Panc1 (cell line): Measurements from ENCODE around the gene OPA3. TPM values are rescaled to one million over a fixed set of nuclear protein-coding genes. Genes with fewer than 3 reads are reported as not detected.

ENCODE experiments used
- ATAC-seq: fragments of 200-7000 bp; cut with Tn5 transposase; 2 replicates; pipeline ENCODE4 v1.9.1; 2020; ENCODE audit warnings: mild to moderate bottlenecking, moderate library complexity
- BruUV-seq: library from RNA; stranded (reverse); fragments of 400-500 nt; replicated peaks from 2 replicates; lab custom pipeline; 2021; lab: Mats Ljungman, UMichigan
- CTCF ChIA-PET: fragments of 300-600 bp; sonication (Branson Sonifier 250); formaldehyde crosslinking; loops from one replicate; lab custom pipeline; 2022; ENCODE audit warnings: antibody characterized with exemption; lab: Charles Lee
- POLR2A ChIA-PET: fragments of 300-600 bp; sonication (Branson Sonifier 250); formaldehyde crosslinking; loops from one replicate; lab custom pipeline; 2022; ENCODE audit warnings: antibody characterized with exemption; lab: Charles Lee
- DNase-seq: peaks from one replicate; pipeline ENCODE4 v3.0.0-alpha.2; 2010; ENCODE audit warnings: low read depth, low spot score
- H3K27ac ChIP-seq: 2 replicates; pipeline ENCODE4 v1.5.1; 2011; ENCODE audit warnings: mild to moderate bottlenecking, low read length, inconsistent platforms
- H3K27me3 ChIP-seq: fragments of 200-500 bp; sonication (Bioruptor generic); 2 replicates; pipeline ENCODE4 v1.6.0; 2014; ENCODE audit warnings: low read length, inconsistent platforms; ENCODE audit not compliant: control insufficient read depth, insufficient read depth
- H3K36me3 ChIP-seq: fragments of 200-500 bp; sonication (Bioruptor generic); 2 replicates; pipeline ENCODE4 v1.5.1; 2014; ENCODE audit warnings: inconsistent platforms, mild to moderate bottlenecking, low read length, moderate library complexity; ENCODE audit not compliant: control insufficient read depth, insufficient read depth
- H3K4me1 ChIP-seq: 2 replicates; pipeline ENCODE4 v1.5.1; 2011; ENCODE audit warnings: inconsistent platforms, mild to moderate bottlenecking, low read length, moderate library complexity; ENCODE audit not compliant: control insufficient read depth, insufficient read depth
- H3K4me3 ChIP-seq, 2 experiments: 2 replicates each; pipeline ENCODE4 v1.5.1; 2011 to 2012; ENCODE audit warnings: low read depth in 2 of 2, low read length in 2 of 2, mild to moderate bottlenecking in 2 of 2, inconsistent platforms in 1 of 2, moderate library complexity in 1 of 2
- H3K9me3 ChIP-seq: fragments of 200-500 bp; sonication (Bioruptor generic); 2 replicates; pipeline ENCODE4 v1.5.1; 2014; ENCODE audit warnings: low read depth, mild to moderate bottlenecking, inconsistent platforms, low read length, moderate library complexity; ENCODE audit not compliant: control insufficient read depth, insufficient read depth
- POLR2AphosphoS5 ChIP-seq: IDR thresholded peaks from 2 replicates; pipeline ENCODE4 v1.6.1; 2012; ENCODE audit warnings: mild to moderate bottlenecking, low read depth, low read length, moderate library complexity
- SIN3A ChIP-seq: IDR thresholded peaks from 2 replicates; pipeline ENCODE4 v1.6.1; 2012; ENCODE audit warnings: low read depth, mild to moderate bottlenecking, low read length, moderate library complexity, borderline replicate concordance; ENCODE audit not compliant: insufficient read depth
- TCF7L2 ChIP-seq: IDR thresholded peaks from 2 replicates; pipeline ENCODE4 v1.6.1; 2011; ENCODE audit warnings: mild to moderate bottlenecking, low read depth, low read length, inconsistent platforms
- in situ Hi-C: cut with HindIII; loops from 2 replicates; pipeline ENCODE4 v1.10.0; 2016; ENCODE audit warnings: low sequenced_read_pairs, low pct_unique_long_range_greater_than_20kb
- intact Hi-C: fragments of 100-400 bp; cut with micrococcal nuclease; formaldehyde crosslinking; loops from one replicate; pipeline ENCODE4 v1.10.0; 2022; ENCODE audit not compliant: unreplicated experiment
- total RNA-seq: library from RNA; stranded (reverse); gene quantifications from one replicate; pipeline ENCODE4 v1.2.1, GENCODE V29; 2021; ENCODE audit not compliant: unreplicated experiment
- TF ChIP-seq, protein P1 (sequence below): fragments of 450-650 bp; IDR thresholded peaks from 2 replicates; pipeline ENCODE4 v1.5.1; 2017; ENCODE audit warnings: mild to moderate bottlenecking
- TF ChIP-seq, protein P2 (sequence below), 2 experiments: IDR thresholded peaks; 2 replicates each; pipeline ENCODE4 v1.6.1; 2011 to 2012; ENCODE audit warnings: low read depth in 2 of 2, control low read depth in 1 of 2, low read length in 1 of 2, mild to moderate bottlenecking in 1 of 2, moderate library complexity in 1 of 2; ENCODE audit not compliant: insufficient read depth in 1 of 2

Gene OPA3
- total RNA-seq, 1 experiment from 2014 or later, result 20.3 TPM

DNA sequence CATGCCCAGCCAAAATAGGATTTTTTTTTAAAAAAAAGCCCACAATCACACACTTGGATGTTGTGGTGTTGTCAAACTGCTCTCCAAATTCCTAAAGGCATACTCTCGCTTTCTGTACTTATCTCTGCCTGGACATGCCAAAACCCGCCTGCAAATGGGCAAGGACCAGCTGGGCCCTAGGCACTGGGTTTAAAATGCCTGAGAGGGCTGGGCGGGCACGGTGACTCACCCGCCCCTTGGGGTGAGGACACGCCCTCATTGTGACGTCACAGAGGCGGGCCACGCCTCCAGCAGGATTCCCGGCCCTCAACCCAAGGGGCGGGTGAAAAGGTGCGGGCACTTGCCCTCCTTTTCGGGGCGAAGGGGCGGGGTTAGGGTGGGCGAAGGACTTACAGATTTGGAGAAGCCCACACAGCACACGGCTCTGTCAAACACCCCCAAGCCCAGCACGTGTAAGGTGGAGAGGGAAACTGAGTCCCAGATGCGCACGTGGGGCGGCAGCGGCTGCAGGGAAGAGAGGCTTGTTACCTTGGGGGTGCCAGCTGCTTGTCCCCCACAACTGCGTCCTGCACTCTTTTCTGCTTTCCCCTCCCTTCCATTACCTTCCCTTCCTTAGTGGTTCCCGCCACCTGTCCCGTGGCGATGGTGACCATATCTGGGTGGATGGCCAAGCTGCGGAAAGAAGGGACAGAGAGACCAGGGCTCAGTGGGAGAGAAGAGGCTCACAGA lies 48.0 kb upstream of the OPA3 start (continued):
- TF ChIP-seq, protein P1, sequence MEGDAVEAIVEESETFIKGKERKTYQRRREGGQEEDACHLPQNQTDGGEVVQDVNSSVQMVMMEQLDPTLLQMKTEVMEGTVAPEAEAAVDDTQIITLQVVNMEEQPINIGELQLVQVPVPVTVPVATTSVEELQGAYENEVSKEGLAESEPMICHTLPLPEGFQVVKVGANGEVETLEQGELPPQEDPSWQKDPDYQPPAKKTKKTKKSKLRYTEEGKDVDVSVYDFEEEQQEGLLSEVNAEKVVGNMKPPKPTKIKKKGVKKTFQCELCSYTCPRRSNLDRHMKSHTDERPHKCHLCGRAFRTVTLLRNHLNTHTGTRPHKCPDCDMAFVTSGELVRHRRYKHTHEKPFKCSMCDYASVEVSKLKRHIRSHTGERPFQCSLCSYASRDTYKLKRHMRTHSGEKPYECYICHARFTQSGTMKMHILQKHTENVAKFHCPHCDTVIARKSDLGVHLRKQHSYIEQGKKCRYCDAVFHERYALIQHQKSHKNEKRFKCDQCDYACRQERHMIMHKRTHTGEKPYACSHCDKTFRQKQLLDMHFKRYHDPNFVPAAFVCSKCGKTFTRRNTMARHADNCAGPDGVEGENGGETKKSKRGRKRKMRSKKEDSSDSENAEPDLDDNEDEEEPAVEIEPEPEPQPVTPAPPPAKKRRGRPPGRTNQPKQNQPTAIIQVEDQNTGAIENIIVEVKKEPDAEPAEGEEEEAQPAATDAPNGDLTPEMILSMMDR, result no peak

DNA sequence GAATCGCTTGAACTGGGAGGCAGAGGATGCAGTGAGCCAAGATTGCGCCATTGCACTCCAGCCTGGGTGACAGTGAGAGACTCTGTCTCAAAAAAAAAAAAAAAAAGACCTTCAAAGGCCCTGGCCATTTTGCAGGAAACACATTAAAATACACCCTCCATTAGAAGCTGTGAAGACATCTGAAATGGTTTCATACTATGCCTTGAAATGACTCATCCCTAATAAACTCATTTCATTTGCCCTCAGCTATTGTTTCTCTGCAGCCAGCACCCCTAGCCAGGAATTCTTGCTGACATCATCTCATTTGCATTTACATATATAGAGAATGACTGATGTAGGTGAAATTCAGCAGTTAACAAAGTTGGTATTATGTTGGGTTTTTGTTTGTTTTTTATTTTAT lies 45.9 kb upstream of the OPA3 start:
- intact Hi-C loops (no loop called here), in situ Hi-C loops (no loop called here)
- H3K9me3 ChIP-seq, result no peaks in the 10 kb centered on the region
- DNase-seq, result no peak
- no peaks in the 10 kb centered on the region for H3K27me3 ChIP-seq
- ChIA-PET POLR2A (no interaction called here), CTCF (interaction anchor here (0.7 to 1.0 kb wide), 2 partner anchors 12 to 53 kb away, joined by 4 to 6 read pairs; no protein-coding TSS in a partner anchor)
- TF ChIP-seq POLR2AphosphoS5 (no peak), SIN3A (no peak), TCF7L2 (no peak)
- TF ChIP-seq, protein P2, sequence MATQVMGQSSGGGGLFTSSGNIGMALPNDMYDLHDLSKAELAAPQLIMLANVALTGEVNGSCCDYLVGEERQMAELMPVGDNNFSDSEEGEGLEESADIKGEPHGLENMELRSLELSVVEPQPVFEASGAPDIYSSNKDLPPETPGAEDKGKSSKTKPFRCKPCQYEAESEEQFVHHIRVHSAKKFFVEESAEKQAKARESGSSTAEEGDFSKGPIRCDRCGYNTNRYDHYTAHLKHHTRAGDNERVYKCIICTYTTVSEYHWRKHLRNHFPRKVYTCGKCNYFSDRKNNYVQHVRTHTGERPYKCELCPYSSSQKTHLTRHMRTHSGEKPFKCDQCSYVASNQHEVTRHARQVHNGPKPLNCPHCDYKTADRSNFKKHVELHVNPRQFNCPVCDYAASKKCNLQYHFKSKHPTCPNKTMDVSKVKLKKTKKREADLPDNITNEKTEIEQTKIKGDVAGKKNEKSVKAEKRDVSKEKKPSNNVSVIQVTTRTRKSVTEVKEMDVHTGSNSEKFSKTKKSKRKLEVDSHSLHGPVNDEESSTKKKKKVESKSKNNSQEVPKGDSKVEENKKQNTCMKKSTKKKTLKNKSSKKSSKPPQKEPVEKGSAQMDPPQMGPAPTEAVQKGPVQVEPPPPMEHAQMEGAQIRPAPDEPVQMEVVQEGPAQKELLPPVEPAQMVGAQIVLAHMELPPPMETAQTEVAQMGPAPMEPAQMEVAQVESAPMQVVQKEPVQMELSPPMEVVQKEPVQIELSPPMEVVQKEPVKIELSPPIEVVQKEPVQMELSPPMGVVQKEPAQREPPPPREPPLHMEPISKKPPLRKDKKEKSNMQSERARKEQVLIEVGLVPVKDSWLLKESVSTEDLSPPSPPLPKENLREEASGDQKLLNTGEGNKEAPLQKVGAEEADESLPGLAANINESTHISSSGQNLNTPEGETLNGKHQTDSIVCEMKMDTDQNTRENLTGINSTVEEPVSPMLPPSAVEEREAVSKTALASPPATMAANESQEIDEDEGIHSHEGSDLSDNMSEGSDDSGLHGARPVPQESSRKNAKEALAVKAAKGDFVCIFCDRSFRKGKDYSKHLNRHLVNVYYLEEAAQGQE (IDR thresholded peaks at IDR 0.05; ENCODE audit: insufficient read depth in 1 of 2, low read depth in 2 of 2, low read length in 1 of 2), result no peak
- TF ChIP-seq, protein P1, result no peak
- H3K36me3 ChIP-seq, result no peaks in the 10 kb centered on the region; the same call in 1 of the 2 replicates
- H3K27ac ChIP-seq, result no peak overlapping the region
- H3K4me1 ChIP-seq, result peaks cover 9% of the 10 kb centered on the region
- BruUV-seq, result TSS peak; percentile 57
- no peak overlapping the region for H3K4me3 ChIP-seq
- 0 out of 2 replicates have a peak, but pooled peaks have one; percentile 67 for ATAC-seq

DNA sequence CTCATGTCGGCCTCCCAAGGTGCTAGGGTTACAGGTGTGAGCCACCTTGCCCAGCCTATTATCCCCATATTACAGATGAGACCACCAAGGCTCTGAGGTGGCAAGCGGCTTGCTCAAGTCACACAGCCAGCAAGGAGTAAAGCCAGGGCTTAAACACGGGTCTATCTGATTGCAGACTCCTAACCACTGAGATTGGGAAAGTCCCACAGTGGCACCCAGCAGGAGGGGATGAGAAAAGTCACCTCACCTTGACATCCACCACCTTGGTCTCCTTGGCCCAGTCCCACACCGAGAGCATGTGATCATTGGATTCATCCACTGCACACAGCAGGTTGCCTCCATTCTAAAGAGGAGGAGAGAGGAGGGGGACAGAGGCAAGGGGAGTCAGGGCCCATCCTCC lies 45.1 kb upstream of the OPA3 start:
- ATAC-seq (no peak), DNase-seq (no peak)
- POLR2A ChIA-PET, result no interaction called here
- H3K4me3 ChIP-seq, result no peak overlapping the region
- H3K36me3 ChIP-seq, result no peaks in the 10 kb centered on the region; the same call in 1 of the 2 replicates
- TF ChIP-seq, protein P1, result no peak
- TF ChIP-seq POLR2AphosphoS5 (no peak), SIN3A (no peak), TCF7L2 (no peak)
- TF ChIP-seq, protein P2 (IDR thresholded peaks at IDR 0.05; ENCODE audit: insufficient read depth in 1 of 2, low read depth in 2 of 2, low read length in 1 of 2), result no peak
- no peak overlapping the region for H3K27ac ChIP-seq
- intact Hi-C loops, result no loop called here
- no peaks in the 10 kb centered on the region for H3K27me3 ChIP-seq
- H3K9me3 ChIP-seq, result no peaks in the 10 kb centered on the region
- BruUV-seq, result no TSS peak
- H3K4me1 ChIP-seq, result peaks cover 9% of the 10 kb centered on the region
- CTCF ChIA-PET, result interaction anchor here (0.7 kb wide), 1 partner anchor 52 kb away, joined by 6 read pairs; no protein-coding TSS in a partner anchor
- in situ Hi-C loops, result no loop called here
